SH-SY5Y (cell line): ENCODE measurements around the gene INPP5A.

Experiments used
- GATA2 ChIP-seq: IDR thresholded peaks from 2 replicates; pipeline ENCODE4 v1.6.1; 2011; ENCODE audit warnings: mild to moderate bottlenecking, low read depth, low read length
- GATA3 ChIP-seq: IDR thresholded peaks from 2 replicates; pipeline ENCODE4 v1.6.1; 2011; ENCODE audit warnings: low read depth, mild to moderate bottlenecking, low read length, moderate library complexity

GRCh38 chr10:132704008-132704814, 166.6 kb downstream of the INPP5A start:
- TF ChIP-seq GATA2 (no peak), GATA3 (no peak)
